ENCODE results near the gene LTC4S. TPM values are rescaled to one million over a fixed set of nuclear protein-coding genes. Genes with fewer than 3 reads are reported as not detected.
"Not testable (repeated sequence)": the region's sequence is repeated elsewhere in the genome, so short reads cannot be mapped to it uniquely, and the experiment has no call there.

The LTC4S gene
- total RNA-seq, 1 donor from 2014 or later = 12.8 TPM

- intact Hi-C loops (cut with DNase I) = no loop called here
- DNase-seq (ENCODE audit: low spot score) = no peak
Measured at GRCh38 chr5:179820127-179820482, 26.3 kb downstream of the LTC4S start.

- peak; percentile 94 for DNase-seq (ENCODE audit: low spot score)
- intact Hi-C loops (cut with DNase I) = loop anchor here (1.0 kb wide), 1 partner anchor 14 kb away; the partner anchor contains the start of gene MGAT4B
Measured at GRCh38 chr5:179820483-179821297, 26.9 kb downstream of the LTC4S start, which contains the start of gene SQSTM1. TSS of gene SQSTM1 (plus strand) at chr5:179820905. CDS start at chr5:179820937, 32 bp downstream.

DNA sequence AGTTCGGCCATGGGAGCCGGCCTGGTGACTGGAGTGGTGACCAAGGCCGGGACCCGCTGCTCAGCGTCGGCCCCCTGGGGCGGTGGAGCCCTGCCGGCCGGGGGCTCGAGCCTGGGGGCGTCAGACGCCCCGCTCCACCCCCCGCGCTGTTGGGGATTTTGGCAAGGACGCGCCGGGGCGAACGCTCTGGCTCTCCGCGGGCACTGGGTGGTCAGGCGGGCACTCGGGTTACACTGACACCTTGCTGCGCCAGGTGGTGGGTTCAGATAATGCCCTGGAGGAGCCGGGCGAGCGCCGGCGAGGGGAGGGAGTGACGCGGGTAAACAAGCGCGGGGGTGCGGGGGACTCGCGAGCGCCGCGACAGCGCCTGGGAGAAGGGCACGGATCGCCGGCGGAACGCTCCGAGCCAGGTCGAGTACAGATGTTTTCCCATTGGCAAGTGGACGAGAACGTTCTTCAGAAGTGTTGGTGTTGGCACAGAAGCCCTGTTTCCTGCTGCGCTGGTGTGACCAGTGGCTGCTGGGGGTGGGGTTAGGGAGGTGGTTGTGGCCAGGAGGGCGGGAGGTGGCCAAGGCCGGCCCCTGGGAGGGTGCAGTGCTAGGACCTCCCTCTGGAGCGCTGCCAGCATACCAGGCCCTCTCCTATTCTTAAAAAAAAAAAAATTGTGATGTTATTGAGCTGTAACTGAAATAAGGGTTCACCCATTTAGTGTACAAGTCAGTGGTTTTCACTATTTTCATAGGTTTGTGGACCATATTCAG lies 27.7 kb downstream of the LTC4S start:
- DNase-seq (ENCODE audit: low spot score) = peak; percentile 98
- intact Hi-C loops (cut with DNase I) = loop anchor here (1.0 kb wide), 1 partner anchor 15 kb away; the partner anchor contains the start of gene MGAT4B

- intact Hi-C loops (cut with DNase I) = no loop called here
- no peak for DNase-seq (ENCODE audit: low spot score)
Measured at GRCh38 chr5:179822059-179822432, 28.3 kb downstream of the LTC4S start.

GRCh38 chr5:179822444-179822990 lies 28.7 kb downstream of the LTC4S start:
- DNase-seq (ENCODE audit: low spot score) = no peak
- intact Hi-C loops (cut with DNase I) = no loop called here

- intact Hi-C loops (cut with DNase I) = no loop called here
Measured at GRCh38 chr5:179823937-179824744, 30.4 kb downstream of the LTC4S start.

GRCh38 chr5:179824745-179825112 lies 30.9 kb downstream of the LTC4S start:
- DNase-seq (ENCODE audit: low spot score) = no peak
- intact Hi-C loops (cut with DNase I) = no loop called here

More at GRCh38 chr5:179823937-179824744, 30.4 kb downstream of the LTC4S start:
- no peak for DNase-seq (ENCODE audit: low spot score)

DNA sequence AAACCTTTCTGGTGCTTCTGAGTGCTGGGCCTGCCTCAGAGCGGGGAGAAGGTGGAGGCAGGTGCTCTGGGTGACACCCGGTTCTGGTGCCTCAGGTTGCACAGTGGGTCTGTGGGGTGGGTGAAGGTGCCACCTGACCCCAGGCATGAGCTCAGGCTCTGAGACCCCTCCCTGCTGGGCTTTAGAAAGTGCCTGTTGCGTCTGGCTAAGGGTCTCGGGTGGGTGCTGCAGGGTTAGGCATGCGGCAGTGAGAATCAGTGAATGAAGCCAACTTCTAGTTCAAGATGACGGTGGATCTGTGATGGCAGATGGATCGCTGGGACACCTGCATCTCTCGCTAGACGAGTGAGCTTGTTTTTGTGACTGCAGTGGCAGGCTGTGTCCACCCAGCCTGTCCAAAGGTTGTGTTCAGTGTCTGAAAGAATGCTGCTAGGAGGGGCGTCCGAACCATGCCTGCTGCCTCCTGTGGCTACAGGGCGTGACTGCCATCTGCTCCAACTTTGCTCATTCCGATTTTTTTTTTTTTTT lies 31.9 kb downstream of the LTC4S start:
- intact Hi-C loops (cut with DNase I) = no loop called here
- DNase-seq (ENCODE audit: low spot score) = no peak

DNA sequence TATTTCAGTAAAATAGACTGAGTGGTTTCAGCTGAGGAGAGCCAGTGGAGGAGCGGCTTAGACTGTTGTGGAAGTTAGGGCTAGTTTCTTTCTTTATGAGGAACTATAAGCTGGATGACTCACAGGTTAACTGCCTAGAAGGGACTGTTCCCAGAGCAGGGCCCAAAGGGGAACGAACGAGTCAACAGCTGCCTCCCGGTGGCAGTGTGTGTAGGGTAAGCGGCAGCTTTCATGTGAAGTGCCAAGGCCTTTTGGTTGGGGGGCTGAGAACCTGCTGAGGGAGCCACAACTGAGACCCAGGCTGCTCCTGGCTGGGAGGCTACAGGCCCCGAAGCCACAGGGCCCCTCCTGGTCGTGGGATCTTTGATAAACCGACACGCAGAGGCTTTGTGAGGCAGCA lies 33.9 kb downstream of the LTC4S start:
- intact Hi-C loops (cut with DNase I) = no loop called here
- DNase-seq (ENCODE audit: low spot score) = no peak

DNA sequence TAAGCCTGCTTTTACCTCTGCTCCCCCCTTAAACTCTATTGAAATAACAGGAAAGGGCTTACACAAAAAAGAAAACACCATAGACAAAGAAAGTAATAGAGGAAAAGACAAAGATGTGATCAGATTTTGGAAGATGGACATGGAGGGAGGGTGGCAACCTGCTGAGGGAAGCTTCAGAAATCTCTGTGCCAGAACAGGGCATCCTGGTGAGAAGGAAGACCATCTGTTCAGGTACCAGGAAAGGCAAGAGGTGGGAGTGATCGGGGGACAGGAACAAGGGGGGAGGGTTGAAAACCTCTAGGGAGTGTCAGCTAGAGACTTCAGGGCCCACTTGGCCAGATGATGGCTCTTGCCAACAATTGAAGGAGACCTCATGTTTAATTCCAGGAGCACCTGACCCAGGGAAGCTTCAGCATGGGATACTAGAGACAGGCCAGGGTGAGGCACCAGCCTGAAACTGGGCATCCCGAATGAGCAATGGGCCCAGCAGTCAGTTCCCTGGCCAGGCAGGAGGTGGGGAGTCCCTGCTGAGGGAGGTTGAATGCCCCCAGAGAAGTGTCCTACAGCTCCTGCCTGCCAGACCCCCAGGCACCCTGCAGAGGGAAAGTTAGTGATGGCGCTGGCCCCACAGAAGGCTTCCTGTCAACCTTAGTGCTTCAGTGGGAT lies 35.1 kb downstream of the LTC4S start:
- intact Hi-C loops (cut with DNase I) = no loop called here
- no peak for DNase-seq (ENCODE audit: low spot score)

DNA sequence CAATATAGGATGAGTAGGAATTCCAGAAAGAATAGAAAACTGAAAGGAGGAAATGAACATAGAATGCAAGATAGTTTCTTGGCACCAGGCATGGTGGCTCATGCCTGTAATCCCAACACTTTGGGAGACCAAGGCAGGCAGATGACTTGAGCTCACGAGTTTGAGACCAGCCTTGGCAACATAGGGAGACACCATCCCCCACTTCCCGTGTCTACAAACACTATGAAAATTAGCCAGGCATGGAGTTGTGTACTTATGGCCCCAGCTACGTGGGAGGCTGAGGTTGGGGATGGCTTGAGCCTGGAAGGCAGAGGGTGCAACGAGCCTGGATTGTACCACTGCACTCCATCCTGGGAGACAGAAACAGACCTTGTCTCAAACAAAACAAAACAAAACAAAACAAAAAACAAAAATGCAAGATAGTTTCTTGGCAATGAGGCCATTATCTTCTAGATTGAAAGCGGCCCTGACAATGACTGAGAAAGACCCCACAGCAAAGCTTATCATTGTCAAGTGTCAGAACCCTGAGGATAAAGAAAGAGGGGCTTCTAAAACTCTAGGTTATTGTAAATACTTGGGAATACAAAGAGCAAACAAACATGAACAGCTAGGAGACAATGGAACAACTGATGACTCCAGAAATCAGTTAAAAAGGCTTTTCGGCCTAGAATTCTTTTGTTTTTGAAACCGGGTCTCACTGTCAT lies 36.1 kb downstream of the LTC4S start:
- intact Hi-C loops (cut with DNase I) = no loop called here
- no peak for DNase-seq (ENCODE audit: low spot score)

- intact Hi-C loops (cut with DNase I) = no loop called here
- no peak for DNase-seq (ENCODE audit: low spot score)
Measured at GRCh38 chr5:179830818-179831468, 37.2 kb downstream of the LTC4S start.

DNA sequence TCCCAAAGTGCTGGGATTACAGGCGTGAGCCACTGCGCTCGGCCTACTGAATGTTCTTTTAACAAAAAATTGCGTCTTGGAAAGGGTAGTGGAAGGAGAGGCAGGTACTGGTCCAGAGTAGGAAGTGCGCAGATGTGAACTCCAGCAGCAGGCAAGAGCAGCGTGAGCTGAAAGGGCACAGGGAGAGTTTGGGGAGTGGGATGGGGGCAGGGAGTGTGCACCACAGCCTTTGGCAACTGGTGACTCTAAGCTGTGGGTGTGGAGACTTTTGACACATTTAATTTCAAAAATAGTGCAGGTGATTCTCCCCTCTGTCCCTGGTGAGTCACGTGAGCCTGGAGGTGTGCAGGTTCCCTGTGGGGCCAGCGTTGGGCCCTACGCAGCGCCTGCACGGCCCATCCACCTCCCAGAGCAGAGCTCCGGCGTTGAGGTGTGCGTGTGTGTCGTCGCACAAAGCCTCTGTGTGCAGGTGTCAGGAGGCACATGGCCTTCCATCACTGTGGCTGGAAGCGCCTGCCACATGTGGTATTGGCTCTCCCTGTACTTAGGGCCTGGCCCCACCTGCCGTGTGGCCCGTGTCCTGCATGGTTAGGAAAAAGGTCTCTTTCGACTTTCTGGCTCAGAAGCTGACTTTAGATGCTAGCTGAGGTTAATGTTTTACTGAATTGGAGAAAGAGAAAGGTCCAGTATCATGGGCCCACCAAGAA lies 38.4 kb downstream of the LTC4S start:
- intact Hi-C loops (cut with DNase I) = no loop called here
- DNase-seq (ENCODE audit: low spot score) = no peak

DNA sequence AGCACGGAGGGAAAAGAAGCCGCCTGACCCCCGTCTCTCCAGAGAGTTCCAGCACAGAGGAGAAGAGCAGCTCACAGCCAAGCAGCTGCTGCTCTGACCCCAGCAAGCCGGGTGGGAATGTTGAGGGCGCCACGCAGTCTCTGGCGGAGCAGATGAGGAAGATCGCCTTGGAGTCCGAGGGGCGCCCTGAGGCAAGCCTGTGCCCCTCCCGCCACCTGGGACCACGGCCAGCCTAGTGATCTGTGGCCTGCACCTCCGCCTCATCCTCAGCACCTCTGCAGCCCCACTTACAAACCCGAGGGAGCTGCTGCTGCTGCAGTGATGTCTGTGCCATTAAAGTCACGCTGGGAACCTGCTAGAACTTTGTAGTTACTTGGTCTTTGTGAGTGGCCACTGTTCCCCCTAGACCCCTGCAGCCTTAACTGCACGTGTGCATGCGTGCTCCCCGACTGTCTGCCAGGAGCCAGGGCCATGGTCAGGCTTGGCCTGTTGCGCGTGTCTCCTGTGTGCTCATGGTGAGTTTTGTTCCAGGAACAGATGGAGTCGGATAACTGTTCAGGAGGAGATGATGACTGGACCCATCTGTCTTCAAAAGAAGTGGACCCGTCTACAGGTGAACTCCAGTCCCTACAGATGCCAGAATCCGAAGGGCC lies 39.4 kb downstream of the LTC4S start:
- intact Hi-C loops (cut with DNase I) = no loop called here
- DNase-seq (ENCODE audit: low spot score) = no peak

DNA sequence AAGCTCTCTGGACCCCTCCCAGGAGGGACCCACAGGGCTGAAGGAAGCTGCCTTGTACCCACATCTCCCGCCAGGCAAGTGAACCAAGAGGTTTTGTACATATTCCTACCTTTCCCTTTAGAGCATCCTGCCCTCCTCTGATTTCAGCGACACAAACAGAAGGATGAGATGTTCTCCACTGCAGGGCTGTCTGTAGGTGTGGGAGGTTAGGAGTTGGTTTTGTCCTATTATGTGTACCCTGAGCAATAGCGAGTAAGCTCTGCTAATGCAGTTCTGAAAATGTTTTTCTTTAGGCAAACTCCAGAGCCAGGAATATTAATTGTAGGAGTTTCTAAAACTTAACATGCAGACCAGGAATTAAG lies 39.9 kb downstream of the LTC4S start:
- intact Hi-C loops (cut with DNase I) = no loop called here
- DNase-seq (ENCODE audit: low spot score) = no peak

- DNase-seq (ENCODE audit: low spot score) = no peak
- intact Hi-C loops (cut with DNase I) = no loop called here
Measured at GRCh38 chr5:179834120-179834519, 40.3 kb downstream of the LTC4S start.

GRCh38 chr5:179834871-179835270 lies 41.1 kb downstream of the LTC4S start:
- intact Hi-C loops (cut with DNase I); DNase-seq (ENCODE audit: low spot score): not testable (repeated sequence)
